Lower leg skin (tissue), 3 donors: ENCODE data around the gene RGS9.

Experiments used
- CTCF ChIP-seq, 3 donors: fragments of 450-650 bp; IDR thresholded peaks; one replicate each; pipeline ENCODE4 v1.5.1; 2016; ENCODE audit warnings: antibody characterized with exemption in 3 of 3, mild to moderate bottlenecking in 3 of 3, moderate library complexity in 2 of 3
- POLR2A ChIP-seq, 2 donors: fragments of 450-650 bp; IDR thresholded peaks; one replicate each; pipeline ENCODE4 v1.6.1; 2016 to 2017; ENCODE audit warnings: antibody characterized with exemption in 2 of 2, mild to moderate bottlenecking in 1 of 2, moderate library complexity in 1 of 2

GRCh38 chr17:65143889-65144604, 6.9 kb downstream of the RGS9 start:
- no peak for TF ChIP-seq CTCF (IDR thresholded peaks at IDR 0.05)
- no peak for TF ChIP-seq POLR2A (IDR thresholded peaks at IDR 0.05)
